Measurements from ENCODE around the gene MECR.
"Not testable (repeated sequence)": the region's sequence is repeated elsewhere in the genome, so short reads cannot be mapped to it uniquely, and the experiment has no call there.

The MECR gene

DNA sequence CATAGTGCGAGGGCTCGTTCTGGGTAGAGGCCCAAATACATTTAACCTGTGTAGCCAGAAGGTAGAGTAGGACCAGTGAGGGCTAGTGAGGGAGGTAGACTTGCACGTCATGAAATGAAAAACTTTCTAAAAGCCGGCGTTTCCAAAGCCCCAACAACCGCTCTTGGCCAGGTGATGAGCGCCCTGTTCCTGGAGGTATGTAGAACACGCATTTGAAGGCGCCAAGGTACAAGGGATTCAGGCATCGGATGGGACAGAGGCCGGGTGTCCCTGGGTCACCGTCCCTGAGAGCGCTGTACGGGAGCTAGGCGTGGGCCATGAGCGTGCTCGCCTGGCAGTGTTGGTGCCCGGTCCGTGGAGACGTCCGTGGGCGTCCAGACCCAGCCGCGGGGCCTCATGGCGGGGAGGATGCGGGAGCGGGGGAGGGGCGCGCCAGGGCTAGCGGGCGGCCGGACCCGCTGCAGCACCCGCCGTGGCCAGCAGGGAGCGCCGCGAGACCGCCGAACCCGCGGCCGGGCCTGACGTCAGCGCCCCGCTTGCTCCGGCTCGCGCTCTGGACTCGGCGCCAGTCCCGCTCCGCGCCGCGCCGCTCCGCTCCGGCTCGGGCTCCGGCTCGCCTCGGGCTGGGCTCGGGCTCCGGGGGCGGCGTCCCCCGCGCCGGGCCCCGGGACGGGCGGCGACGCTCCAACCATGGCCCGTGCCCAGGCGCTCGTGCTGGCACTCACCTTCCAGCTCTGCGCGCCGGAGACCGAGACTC lies 5.4 kb upstream of the MECR start, which contains the start of gene PTPRU:
Gene PTPRU, plus strand, starts transcription at position 568 of the 757 bp plus-strand sequence. Its CDS starts 123 bp downstream, at position 691.
- DNase-seq: peak; percentile 75 to 91 (median 88)

DNA sequence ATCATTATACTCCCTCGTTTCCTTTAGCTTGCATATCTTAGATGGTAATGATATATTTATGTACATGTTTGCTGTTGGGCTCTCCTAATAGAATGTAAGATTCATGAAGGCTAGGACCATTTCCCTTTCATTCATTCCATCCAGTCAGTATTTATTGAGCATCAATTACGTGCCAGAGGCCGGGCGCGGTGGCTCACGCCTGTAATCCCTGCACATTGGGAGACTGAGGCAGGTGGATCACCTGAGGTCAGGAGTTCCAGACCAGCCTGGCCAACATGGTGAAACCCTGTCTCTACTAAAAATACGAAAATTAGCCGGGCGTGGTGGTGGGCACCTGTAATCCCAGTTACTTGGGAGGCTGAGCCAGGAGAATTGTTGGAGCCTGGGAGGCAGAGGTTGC lies 4.1 kb upstream of the MECR start:
- not testable (repeated sequence) for DNase-seq

DNA sequence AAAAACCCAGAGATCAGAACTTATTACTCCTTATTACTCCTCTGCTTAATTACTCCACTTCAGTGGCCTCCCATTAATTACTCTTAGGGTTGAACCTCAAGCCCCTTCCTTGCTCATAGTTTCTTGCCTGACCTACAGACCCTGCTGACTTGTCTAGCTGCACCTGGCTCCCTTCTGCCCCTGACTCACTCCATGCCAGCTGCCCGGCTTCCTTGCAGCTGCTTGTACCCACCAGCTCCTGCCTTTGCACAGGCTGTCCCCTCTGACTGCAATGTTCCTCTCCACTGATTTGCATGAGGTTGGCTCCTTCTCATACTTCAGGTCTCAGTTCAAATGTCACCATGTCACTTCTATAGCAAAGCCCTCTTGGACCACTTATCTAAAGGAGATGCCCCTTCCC lies 3.7 kb upstream of the MECR start:
- DNase-seq: no peak

DNA sequence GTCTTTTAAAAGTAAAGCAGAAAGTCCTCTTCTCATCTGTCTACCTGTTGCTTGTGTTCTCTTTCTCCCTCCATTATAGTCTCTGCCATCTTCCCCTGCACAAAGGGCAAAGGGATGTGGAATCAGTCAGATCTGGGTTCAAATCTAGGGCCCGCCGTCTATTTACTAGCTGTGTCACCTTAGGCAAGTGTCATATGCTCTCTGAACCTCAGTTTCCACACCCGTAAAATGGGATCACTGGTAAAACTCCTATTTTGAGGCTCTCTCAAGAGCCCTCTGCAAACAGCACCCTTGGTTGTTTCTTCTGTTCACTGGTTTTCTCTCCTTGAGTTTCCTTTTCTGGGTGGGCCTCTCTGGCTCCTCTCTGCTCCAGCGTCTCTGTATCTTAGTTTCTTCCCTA lies 3.0 kb upstream of the MECR start:
- DNase-seq: no peak

DNA sequence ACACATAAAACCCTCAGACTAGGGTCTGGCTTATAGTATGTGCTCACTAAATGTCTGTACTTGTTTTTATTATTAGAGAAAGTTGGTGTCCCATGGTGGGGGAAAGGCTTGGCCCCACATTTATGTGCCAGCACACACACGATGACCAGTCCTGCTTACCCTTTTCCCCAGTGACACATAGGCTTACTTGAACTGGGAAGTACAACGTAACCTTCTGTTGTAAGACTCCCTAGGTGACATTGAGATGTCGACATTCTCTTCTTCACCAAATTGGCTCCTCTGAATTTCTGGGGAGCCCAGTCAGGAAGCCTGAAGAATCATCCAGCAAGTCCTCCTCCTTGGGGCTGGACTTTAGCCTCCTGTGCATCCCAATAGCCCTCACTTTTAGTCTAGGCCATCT lies 1.7 kb upstream of the MECR start:
- DNase-seq: peak in 3 of 4 experiments; percentile 24 to 56 (median 43)

DNA sequence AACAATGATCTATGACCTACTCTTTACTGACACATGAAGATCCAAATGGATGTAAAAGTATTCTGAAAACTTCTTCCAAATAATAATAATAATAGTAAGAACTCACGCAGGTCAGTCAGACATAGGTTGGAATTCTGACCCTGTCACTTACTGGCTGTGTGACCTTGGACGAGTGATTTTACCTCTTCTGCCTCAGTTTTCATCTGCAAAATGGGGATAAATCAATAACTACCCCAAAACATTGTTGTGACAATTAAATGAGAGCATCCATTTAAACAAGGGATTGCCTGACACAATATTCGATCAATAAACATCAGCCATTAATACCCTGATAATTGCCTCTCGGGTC lies 556 bp downstream of the MECR start:
- no peak for DNase-seq

DNA sequence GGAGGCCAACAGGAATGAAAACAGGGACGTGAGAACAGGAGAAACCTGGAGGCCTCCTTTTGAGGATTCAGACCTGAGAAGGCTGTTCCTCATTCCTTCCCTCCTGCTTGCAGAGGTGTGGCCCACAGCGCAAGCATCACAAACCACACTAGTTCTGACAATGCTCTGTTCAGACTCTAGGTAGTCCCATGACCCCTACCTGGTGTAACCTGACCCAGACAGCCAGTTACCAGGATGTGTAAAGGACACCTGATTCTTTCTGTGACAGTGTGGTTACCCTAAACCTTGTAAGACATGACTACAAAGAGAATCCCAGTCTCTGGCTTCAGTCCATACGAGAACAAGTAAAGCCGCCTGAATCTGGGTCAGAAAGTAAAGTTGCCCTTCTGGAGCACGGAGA lies 3.2 kb downstream of the MECR start:
- DNase-seq: no peak

DNA sequence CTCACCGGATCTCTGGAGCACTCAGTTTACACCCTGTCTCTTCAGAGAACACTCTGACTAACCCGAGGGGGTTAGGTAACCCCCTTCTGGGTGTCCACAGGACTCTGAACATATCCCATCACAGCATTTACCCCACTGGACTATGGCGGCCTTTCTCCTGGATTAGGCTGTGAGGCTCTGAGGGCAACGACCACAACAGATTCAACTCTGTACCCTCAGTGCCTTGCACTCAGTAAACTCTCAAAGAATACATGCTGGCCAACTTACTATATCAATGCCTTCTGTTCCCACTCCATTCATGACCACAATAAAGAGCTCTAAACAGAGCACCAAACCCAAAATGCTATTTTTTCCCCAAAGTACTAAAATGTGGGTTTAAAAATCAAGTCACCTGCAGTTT lies 5.4 kb downstream of the MECR start:
- DNase-seq: no peak

DNA sequence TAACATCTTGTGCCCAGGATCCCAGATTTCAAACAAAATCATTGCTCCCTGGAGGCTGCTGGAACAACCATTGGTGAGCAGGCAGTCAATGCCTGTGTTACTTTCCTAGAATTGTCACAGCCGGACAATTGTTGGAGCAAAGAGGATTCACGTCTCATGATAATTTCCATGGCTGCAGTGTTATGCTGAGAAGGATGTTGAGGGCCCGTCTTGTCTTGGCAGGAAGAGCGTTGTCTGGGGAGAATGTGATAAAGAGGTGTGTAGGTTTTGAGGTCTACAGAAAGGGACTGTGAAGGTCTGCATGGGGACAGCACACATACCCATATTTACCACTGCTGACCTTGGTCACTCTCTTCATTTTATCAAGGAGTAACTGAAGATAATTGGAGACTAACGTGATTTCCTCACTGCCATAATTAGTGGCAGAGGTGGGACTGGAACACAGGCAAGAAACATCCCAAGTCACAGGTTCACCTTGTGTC lies 6.3 kb downstream of the MECR start:
- DNase-seq: no peak

DNA sequence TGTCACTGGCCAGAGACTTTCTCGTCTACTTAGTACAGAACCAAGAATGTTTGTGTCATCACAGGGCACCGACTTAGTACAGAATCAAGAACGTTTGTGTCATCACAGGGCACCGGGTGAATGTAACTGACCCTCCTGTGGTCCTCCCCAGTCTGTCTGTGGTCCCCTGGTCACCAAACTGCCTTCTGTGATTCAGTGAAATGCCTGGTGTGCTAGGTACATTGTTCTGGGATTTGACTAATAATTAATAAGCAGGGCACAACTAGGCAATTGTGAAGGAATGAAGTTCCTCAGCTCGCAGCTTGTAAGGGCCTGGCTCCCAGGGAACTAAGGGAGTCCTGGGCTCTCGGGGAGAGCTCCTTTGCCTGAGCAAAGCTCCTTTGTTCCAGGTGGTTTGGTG lies 7.2 kb downstream of the MECR start:
- no peak for DNase-seq

DNA sequence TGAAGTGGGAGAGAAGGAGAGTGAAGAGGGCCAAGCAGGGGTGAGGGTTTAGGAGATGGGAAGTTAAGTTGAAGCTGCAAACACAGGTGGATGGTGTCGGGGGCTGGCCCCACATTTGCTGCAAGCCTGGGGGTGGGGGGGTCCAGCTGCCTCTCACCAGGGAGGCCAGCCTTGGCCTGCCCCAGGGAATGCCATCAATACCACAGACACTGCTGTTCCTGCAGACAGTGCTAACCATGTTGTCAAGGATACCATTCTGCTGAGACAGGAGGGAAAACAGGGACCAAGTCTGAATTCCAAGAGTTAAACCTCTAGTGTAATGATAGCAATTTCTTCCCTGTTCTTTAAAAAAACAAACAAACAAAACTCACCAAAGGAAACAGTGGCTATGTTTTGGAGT lies 8.0 kb downstream of the MECR start:
- DNase-seq: no peak

DNA sequence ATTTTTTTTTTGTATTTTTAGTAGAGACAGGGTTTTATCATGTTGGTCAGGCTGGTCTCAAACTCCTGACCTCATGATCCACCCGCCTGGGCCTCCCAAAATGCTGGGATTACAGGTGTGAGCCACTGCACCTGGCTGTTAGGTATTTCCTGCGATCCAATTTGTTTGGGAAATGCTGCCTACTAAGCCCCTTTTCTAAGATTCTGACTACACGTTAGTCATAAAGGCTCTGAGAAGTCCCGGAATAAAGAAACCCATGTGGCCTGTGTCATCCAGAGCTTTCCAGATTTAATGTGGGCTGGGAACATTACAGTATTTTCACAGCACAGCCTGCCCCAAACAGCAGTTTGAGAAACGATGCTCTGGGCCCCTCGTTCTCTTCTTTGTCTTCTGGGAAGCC lies 8.5 kb downstream of the MECR start:
- DNase-seq: not testable (repeated sequence)

DNA sequence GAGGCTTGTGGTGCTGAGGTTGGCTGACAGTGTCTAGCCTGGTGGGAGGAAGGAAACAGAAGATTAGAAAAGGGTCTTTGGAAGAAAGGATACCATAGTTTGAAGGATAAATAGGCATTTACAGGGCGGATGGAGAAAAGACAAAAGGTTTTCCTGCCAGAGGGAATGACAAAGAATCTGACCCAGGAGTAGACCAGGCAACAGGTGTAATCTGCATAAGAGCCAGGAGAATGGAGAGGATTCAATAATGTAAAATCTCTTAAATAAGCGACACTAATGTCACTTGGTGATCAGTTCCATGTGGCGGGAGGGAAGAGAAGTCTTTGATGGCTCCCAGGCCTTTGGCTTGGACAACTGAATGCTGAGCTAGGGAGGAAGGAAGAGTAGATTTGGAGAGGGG lies 9.4 kb downstream of the MECR start:
- no peak for DNase-seq

DNA sequence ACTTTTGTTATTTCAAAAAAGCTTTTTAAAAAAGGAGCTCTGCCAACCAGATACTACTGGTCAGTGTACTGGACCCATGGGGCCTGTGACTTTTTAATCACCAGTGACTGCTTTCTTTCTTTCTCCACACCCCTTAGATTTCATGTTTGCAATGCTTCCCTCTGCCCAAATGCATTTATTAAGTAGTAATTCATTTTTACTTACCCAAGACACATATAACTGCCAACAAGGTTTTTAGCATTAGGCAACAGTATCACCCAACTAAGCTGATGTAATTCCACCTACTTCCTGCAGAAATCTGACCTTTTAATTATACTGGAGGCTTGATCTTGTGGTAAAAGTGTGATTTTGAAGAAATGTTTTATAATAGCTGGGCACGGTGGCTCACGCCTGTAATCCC lies 12.5 kb downstream of the MECR start:
- DNase-seq: peak in 3 of 4 experiments; percentile 10 to 74 (median 59)

DNA sequence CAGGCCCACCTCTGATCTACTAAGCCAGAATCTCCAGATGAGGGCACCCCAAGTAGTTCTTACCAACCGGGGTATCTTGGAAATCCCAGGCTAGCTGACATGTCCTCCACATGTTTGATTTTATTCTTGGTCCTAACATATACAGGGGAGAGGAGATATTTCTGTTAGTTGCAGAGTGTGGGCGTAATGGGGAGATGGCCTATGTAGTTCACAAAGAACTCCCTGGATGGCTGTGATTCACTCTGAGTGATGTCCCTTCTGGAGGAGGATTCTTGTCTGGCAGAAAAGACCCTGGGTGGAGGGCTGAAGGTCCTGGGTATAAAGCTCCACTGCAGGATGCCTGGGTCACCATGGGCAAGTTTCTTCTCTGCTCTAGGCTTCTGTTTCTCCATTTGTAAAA lies 13.1 kb downstream of the MECR start:
- peak in 1 of 4 experiments; percentile 24 for DNase-seq

DNA sequence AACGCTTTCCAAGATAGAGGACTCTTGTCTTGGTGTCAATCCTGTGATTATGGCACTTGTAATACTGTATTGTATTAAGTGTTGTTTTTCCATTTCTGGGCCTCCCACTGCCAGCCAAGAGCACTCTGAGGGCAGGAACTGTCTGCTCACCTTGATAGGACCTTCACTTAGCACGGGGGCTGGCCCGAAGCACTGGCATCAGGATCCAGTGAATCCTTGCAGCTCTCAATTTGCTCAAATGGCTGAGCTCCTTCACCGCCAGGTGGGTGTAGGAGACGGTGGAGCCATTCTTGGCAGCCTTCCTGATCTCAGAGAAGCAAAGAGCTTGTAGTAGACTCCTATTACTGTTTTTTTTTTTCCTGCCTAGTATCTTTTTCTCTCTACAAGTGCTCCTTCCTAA lies 17.7 kb downstream of the MECR start:
- no peak for DNase-seq

DNA sequence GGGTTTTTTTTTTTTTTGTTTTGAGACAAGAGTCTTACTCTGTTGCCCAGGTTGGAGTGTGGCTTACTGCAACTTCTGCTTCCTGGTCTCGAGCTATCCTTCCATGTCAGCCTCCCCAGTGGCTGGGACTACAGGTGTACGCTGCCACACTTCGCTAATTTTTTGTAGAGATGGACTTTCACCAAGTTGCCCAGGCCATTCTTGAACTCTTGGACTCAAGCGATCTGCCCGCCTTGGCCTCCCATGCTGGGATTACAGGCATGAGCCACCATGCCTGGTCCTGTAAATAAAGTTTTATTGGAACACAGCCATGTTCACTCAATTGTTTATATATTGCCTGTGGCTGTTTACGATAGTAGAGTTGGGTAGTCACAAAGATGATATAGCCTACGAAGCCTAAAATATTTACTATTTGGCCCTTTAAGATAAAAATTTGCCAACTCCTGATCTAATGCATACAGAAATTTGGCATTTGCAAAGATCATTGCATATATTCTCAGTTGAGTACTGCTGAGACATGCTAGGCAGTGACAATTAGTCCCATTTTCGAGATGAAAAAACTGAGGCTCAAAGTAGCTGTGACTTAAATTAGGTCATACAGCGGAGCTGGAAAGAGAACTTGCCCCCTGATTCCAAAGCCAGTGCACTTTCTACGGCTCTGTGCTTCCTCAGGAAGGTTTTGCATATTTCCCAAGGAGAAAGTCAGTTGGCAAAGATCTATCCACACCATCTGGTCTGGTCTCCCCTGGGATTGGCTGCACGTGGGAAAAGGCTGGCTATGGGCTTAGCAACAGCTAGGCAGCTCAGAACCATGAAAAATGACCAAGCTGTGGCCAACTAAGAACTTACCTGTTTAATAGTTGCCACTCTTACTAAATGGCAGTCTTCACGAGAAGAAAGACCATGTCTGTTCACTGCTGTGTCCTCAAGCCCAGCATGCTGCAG lies 19.4 kb downstream of the MECR start:
- no peak for DNase-seq

DNA sequence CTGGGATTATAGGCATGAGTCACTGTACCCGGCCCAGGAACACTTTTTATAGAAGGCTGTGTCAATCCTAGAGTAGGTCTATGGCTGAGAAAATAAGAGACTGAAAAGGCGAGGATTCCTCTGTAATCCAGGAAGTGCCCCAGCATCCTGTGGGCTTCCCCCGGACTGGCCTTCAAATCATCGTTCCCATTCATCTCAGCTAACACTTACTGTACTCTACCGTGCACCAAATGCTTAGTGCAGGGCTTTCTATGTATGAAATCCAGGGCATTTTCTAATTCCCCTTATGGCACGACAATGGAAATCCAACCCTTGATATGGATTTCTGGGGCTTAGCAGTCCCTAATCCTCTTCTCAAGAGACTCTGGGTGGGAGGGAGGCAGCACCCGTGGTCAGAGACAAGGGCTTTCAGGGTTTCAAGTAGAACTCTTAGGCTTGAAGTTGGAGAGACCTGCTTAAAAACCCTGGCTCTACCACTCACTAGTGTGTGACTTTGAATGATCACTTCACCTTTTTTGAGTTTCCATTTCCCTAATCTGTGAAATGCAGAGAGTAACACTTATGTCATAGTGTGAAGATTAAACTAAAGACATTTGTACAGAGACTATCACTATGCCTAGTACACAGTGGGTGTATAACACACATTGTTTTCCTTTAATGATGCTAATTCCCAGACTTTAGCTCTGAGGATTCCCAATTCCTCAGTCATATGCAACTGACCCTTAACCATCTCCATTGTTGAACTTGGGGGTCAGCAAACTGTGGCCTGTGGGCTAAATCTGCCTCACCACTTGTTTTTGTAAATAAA lies 20.3 kb downstream of the MECR start:
- no peak for DNase-seq

DNA sequence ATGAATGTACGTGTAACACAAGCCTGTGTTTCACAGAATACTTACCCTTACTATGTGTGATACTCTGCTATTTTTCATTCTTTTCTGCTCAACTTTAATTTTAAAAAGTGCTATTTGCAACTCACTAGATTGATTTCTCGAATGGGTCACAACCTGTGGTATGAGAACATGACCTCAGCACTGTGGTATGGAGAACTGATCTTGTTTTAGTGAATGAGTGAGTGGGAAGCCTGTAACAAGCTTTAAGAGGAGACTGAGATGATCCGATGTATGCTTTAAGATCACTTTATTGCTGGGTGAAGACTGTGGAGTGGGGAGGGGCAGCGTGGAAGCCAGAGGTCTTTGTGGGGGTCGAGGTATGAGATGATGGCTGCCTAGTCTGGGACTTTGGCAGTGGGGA lies 21.6 kb downstream of the MECR start:
- no peak for DNase-seq

DNA sequence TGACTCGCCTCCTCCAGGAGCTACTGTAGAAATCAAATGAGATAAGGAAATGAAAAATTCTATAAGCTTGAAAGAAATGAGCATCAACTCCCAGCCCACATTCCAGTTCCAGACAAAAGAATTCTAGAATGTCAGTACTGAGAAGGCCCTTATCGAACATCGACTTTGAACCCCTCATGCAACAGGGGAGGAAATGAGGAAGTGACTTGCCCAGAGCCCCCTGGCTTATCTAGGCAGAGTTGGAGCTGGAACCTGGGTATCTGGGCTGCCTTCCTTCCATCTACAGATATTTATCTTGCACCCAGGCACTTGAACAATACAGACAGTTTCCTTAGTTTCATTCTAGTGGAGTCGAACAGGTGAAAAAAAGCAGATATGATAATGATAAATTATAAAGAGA lies 22.3 kb downstream of the MECR start:
- DNase-seq: no peak

DNA sequence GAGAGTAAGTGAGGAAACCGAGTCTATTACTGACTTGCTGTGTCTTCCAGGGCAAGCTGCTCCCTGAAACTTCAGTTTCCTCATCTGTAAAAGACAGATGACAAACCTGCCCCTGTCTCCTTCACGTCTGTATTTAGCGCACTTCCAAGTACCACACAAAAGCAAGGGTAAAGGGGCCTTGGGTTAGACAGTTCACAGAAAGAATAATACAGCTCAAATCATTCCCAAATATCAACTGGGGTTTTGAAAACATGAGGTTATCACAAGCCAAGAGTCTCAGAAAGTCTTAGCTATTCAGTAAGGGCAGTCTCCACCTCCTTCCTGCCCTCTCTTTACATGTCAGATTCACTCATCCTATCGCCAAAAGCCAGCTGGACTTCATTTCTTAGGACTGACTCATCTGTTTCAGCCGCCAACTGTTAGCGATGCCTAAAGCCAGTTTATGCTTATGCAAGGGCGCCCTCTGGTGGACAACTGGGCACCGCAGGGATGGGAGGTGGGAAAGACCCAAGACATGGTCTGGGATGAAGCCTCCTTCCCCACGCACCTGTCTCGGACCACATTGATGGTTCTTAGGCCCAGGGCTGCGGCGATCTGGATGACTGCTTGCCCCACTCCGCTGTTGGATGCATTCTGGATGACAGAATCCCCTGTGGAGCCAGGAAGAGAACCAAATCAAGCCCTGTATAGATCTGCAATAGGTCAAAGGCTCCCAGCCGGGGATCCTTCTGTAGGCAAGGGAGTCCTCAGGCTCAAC lies 28.0 kb downstream of the MECR start:
- peak; percentile 94 to 98 (median 96) for DNase-seq

DNA sequence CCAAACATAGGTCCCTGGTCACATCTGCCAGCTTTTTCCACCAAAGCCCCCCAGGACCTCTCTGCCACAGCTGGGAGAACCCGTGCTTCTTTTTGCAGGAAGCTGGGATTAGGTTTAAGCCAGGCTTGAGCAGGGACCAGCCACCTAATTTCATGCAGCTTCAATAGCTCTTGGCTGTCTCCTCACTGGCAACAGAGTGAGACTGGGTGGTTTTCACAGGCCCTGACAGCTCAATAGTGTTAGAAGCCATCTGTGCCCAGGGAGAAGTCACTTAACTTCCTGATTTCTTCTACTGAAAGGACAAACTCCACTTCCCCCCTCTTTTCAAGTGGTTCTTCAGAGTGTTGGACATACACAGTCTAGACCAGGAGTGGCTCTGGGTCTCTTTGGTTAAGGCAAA lies 28.7 kb downstream of the MECR start:
- DNase-seq: peak; percentile 61 to 80 (median 71)
